Measurements from ENCODE around the gene BMP8A.
"Not testable (repeated sequence)": the region's sequence is repeated elsewhere in the genome, so short reads cannot be mapped to it uniquely, and the experiment has no call there.

Gene BMP8A

DNA sequence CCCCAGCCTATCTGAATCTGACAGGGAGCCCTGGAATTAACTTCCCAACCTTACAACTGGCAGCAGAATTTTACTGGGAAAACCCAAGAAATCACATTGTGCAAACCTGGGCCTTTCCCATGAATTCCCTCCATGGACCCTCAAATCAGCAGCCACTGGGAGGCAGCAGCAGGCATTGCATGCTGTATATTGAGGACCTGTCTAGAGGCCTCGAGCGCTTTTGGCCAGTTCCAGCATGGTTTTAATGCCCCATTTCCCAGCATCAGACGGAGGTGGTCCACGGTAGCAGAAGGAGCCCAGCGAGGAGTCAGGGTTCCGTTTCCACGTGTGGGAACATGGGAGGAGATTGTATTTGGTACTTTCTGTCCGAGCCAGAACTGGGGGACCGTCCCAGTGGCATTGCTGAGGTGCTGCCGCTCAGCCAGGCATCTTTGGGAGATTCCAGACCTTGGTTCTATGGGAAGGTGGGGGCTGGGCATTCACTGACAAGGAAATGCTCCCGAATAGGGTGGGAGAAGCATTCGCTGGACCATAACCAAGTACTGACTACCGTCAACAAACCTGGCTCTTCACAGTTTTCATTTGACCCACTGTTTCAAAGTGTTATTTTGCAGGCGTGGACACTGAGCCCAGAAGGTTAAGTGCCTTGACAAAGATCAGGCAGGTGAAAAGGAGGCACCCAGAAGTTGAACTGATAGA is 15.9 kb downstream of the BMP8A start:
- DNase-seq (ENCODE audit: low spot score), result no peak

DNA sequence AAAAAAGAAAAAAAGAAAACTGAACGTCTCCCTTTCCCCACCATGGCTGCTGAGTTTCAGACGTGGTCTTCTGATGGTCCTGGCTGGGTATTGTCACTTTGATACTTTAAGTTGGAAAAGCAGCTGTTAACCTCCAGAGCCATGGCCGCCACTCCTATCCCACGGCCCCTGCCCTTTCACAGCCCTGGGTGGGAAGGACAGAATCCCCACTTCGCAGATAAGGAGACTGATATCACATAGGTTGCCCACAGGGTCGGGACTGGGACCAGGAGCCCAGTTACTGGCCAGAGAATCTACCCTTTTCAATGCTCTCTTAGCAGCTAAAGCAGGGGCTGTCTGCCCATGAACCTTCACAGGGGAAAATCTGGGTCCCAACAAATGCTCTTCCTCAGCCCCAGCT is 16.8 kb downstream of the BMP8A start:
- no peak for DNase-seq (ENCODE audit: low spot score)

DNA sequence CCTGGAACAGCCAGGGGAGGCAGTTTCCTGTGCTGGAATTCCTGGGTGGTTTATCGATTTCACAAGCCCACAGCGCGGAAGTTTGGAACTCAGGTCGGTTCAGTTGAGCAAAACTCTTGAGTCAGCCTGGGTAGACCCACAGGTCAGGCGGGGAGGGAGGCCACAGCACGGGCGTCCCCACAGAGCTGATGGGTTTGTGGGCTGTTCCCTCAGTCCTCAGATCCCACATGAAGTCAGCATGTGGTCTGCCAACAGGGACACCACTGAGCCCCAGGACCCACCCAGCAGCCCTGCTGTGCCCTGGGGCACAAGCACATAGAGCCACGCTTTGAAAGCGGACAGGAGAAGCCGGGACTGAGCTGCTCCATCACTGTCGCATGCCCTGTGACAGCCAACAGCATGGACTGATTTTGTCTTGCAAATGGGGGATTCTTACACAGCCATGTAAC is 17.4 kb downstream of the BMP8A start:
- DNase-seq (ENCODE audit: low spot score), result no peak

DNA sequence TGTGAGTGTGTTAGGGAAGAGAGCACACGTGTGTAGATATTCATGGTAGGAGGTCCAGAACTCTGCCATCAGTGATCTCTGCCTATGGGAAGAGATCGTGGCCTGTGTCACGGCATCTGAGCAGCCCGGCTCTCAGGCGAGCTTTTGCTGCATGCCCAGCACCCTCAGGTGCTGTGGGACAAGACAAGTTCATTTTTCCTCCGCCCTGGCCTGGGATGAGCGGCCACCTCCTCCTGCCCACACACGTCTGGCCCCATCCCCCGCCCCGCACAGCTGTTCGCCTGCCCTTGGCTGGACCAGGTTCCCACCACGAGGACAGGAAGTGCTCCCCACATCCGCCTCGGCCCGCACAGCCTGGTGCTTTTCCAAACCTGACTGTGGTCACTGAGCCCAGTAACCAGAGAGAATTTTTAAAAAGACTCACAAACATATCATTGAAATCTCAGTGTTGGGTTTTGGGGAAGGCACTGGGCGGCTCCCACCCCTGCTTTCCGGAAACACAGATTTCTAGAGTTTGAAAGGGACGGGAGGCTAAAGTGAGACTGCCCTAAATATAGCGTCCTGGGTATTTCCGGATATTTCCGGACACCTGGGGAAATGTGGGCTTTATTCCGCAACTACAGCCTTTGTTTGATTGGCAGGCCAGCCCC is 18.0 kb downstream of the BMP8A start:
- no peak for DNase-seq (ENCODE audit: low spot score)

DNA sequence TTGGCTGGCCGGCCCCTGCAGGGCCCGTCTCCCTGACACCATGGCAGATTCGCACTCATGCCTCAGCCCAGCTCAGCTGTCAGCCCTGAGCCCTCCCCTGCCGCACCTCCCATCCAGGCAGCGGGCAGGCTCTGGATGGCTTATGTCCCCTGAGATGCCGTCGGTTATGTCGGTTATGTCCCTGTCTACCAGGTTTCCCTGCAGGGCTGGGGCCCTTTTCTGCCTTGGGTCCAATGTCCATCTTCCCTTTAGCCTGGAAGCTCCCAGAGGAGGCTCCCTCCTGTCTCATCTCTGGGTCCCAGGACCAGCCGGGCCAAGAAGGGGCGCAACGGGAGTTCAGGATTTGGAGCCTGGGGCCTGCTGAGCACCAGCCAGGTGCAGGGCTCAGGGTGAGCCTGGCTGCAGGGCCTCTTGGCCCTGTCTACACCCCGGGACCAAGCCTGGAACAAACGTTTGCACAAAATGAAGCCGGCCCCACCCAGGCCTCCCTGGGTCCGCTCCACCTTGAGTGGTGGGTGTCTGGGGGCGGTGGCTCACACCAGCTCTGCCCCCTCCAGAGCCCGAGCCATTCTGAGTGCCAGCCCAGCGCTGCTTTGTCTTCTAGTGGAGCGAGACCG is 19.2 kb downstream of the BMP8A start:
- DNase-seq (ENCODE audit: low spot score), result not testable (repeated sequence)

DNA sequence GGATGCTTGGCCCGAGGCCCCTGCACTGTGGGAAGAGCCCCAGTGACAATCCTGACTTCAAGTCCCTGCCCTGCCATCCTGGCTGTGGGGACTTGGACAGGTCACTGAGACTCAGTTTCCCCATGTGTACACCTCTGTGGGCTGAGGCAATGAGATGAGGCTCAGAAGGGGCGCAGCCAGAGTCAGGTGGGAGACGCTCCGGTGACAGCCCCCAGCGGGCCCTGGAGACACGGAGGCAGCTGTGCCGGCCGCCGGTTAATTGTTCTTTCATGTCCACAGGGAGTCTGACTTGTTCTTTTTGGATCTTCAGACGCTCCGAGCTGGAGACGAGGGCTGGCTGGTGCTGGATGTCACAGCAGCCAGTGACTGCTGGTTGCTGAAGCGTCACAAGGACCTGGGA is 20.0 kb downstream of the BMP8A start:
- not testable (repeated sequence) for DNase-seq (ENCODE audit: low spot score)

DNA sequence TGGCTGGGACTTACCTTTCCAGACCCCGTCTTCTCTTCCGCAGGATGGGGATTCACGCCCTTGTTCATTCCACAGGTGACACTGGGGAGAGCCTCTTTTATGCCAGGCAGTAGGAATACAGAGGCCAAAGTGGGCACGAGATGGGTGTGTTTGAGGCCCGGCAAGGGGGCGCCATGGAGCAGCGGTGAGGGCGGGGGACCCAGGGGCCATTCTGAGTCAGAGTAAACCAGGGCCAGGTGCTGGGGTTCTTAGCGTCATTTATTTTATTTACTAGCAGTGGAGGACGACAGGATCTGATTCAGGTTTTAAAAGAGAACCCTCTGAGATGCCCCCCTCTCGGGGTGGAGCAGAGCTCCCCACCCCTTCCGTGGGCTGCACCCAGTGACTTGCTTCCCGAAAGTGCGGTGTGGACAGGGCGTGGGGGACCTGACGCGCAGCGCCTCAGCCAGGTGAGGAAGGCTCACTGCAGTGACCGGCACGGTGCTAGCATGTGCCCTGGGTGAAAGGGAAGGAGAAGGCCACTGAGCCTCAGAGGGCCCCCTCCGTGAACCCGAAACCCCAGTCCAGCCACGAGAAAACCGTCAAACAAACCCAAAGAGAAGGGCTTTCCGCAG is 20.9 kb downstream of the BMP8A start:
- not testable (repeated sequence) for DNase-seq (ENCODE audit: low spot score)

DNA sequence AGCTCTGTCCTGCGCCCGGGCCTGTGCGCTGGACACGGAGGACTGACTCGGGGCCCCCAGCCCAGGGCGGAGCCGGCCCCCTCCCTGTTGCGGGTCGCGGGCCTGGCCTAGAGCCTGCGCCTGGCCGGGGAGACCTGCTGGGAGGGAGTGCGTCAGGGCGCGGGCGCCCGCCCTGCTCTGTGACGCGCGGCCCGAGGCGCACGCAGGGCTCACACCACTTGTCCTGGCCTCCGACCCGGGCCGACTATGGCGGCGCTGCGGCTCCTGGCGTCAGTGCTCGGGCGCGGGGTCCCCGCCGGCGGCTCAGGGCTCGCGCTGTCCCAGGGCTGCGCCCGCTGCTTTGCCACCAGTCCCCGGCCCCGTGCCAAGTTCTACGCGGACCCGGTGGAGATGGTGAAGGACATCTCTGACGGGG is 23.3 kb downstream of the BMP8A start:
- not testable (repeated sequence) for DNase-seq (ENCODE audit: low spot score)

DNA sequence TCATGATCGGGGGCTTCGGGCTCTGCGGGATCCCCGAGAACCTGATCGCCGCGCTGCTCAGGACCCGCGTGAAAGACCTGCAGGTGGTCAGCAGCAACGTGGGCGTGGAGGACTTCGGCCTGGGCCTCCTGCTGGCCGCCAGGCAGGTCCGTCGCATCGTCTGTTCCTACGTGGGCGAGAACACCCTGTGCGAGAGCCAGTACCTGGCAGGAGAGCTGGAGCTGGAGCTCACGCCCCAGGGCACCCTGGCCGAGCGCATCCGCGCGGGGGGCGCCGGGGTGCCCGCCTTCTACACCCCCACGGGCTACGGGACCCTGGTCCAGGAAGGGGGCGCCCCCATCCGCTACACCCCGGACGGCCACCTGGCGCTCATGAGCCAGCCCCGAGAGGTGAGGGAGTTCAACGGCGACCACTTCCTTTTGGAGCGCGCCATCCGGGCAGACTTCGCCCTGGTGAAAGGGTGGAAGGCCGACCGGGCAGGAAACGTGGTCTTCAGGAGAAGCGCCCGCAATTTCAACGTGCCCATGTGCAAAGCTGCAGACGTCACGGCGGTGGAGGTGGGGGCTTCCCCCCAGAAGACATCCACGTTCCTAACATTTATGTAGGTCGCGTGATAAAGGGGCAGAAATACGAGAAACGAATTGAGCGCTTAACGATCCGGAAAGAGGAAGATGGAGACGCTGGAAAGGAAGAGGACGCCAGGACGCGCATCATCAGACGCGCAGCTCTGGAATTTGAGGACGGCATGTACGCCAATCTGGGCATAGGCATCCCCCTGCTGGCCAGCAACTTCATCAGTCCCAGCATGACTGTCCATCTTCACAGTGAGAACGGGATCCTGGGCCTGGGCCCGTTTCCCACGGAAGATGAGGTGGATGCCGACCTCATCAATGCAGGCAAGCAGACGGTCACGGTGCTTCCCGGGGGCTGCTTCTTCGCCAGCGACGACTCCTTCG is 24.0 kb downstream of the BMP8A start:
- not testable (repeated sequence) for DNase-seq (ENCODE audit: low spot score)

DNA sequence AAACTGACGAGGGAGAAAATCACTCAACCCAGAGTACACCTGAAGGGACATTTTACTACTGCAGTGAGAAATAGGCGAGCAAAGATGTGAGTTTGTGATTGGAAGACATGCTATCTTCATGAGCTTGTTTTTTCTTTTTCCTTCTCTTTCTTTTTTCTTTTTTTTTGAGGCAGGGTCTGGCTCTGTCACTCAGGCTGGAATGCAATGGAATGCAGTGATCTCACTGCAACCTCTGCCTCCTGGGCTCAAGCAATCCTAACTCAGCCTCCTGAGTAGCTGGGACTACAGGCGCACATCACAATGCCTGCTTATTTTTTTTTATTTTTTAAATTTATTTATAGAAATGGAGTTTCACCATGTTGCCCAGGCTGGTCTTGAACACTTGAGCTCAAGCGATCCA is 25.4 kb downstream of the BMP8A start:
- not testable (repeated sequence) for DNase-seq (ENCODE audit: low spot score)

DNA sequence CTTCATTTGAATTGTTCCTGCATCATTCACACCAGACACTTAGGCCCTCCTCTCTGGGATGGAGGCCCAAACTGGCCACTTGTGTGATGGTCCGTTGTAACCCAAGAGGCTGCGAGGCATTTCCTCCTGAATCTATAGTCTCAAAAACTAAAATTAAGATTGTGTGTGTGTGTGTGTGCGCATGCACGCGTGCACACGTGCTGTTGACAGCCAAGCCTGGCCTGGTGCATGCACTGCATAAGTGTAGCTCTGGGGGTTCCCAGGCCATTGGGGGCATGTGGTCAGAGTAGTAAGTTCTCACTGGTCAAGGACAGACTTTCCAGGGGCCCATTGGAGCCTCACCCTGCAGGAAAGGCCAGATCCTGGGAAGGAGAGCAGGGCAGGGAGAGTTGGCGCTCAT is 26.5 kb downstream of the BMP8A start:
- DNase-seq (ENCODE audit: low spot score), result not testable (repeated sequence)

DNA sequence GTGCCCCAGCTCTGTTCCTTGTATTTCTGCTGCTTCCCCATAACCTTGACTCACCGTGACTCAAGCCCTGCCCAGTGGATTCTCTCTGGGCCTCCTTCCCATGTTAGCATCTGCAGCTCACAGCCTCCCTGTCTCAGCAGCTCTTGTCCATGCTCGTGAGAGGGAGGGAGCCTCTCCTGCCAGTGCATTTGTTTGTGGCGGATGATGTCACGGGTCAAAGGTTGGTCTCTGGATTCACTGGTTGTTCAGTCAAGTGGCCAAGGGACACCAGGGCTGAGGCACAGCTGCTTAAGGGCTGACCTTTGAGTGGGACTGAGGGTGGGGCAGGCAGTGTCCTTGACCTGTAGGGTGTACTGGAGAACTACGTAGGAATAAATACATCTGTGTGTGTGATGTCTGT is 27.9 kb downstream of the BMP8A start:
- not testable (repeated sequence) for DNase-seq (ENCODE audit: low spot score)

DNA sequence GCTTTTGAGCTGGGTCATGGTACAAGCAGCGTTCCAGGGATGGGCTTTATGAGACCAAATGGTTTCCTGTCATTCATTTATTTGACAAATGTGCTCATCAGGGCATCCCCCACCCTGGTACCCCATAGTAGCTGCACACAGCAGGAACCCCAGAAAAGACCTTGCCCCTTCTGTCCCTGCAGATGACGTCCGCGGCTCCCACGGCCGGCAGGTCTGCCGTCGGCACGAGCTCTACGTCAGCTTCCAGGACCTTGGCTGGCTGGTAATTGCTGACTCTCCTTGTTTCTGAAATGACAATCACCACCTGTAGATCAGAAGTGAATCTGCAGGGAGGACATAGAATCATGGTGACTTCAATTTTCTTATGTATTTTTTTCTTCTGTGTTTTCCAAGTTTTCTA is 30.8 kb downstream of the BMP8A start:
- not testable (repeated sequence) for DNase-seq (ENCODE audit: low spot score)

DNA sequence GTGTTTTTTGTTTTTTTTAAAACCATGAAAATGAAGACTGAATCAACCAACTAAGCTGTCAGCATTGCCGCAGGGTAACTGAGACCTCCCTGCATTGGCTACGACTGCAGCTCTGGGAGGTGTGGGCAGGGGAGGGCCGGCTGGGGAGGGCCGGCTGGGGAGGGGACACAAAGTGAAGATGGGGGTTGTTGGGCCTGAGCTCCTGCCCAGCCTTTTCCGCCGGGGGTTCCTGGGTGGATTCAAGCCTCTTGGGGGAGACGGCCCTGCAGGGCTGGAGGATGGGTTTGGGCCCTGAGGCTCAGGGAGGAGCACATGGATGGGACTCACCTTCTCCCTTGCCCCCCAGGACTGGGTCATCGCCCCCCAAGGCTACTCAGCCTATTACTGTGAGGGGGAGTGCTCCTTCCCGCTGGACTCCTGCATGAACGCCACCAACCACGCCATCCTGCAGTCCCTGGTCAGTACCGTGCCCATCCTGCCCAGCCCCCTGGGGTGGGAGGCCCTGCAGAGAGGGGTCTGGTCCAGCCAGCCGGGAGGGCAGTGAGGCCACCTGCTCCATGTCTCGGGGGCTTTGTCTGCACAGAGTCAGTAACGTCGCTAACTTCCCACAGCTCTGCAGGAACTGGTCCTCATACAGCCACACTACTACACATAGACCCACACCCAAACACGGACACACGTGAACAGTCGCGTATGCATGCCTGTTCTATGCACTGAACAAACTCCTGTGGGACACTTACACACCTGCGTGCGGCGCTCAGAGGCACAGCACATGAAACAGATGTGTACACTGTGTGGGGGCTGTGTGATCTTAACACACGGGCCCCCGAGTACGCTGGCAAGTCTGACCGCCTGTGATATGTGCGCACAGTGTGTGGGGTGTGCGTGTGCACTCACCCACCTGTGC is 31.5 kb downstream of the BMP8A start:
- no peak for DNase-seq (ENCODE audit: low spot score)

DNA sequence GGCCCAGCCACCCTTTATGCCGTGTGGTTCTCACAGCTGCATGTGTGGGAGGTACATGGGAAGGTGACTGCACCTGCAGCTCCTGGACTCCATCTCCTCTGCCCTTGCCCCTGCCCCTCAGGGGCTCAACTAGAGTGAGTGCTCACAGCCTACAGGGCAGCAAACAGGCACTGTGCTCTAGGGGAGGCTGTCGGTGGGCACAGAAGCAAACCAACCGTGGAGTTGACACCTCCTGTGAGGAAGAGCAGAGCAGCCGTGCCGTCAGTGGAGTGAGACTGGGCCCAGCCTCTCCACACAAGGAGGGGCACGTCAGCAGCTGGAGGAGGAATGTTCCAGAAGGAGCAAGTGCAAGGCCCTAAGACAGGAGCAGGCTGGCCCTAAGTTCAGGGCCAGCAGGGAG is 32.7 kb downstream of the BMP8A start:
- DNase-seq (ENCODE audit: low spot score), result no peak

DNA sequence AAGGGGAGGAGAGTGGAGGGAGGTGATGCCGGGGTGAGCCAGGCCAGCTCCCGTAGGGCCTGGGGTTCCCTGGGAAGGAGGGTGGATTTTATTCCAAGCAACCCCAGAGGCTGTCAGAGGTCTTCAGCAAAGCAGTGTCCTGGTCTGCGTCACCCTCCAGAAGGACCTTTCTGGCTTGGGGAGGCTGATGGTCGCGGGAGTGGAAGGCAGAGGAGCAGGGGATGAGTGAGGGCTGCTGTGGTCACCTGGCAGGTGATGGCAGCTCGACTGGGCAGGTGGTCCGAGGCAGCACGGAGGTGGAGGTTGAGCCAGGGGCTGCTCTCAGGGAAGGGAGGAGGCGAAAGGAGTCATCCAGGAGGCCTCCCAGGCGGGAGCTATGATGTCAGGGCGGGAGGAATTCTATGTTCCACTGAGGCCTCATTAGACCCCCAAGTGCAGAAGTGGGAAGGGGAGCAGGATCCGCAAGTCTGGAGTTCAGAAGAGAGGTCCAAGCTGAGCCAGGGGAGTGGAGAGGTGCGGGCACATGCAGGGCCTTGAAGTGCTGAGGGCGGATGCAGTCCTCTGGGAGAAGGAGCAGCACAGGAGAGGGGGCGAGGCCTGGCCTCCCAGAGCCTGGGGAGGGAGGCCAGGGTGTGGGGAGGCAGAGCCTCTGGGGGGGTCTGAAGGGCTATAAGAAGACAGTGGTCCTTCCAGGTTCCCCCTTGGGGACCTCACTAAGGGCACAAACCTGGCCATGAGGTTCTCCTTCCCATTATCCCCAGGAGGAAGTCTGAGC is 33.3 kb downstream of the BMP8A start:
- DNase-seq (ENCODE audit: low spot score), result no peak

DNA sequence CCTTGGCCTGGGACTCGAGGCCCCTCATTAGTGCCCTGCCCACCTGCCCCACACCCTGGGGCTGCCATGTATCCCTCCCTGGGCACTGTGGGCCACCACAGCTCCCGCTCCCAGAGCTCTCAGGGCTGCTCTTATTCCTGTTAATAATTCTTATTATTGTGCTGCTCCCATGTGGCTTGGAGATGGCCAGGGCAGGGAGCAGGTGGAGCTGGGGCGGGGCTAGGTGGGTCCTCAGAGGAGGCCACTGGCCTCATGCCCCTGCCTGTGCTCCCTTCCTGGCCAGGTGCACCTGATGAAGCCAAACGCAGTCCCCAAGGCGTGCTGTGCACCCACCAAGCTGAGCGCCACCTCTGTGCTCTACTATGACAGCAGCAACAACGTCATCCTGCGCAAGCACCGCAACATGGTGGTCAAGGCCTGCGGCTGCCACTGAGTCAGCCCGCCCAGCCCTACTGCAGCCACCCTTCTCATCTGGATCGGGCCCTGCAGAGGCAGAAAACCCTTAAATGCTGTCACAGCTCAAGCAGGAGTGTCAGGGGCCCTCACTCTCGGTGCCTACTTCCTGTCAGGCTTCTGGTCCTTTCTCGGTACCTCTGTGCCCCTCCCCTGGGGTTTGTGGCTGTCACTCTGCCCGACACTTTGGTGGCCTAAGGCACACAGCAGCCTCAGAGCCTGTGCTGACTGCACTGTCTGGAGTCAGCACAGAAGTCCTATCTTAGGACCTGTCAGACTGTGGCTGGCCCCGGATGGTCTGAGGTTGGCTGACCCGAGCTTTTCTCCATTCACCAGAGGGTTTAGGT is 34.1 kb downstream of the BMP8A start:
- DNase-seq (ENCODE audit: low spot score), result peak; percentile 61

DNA sequence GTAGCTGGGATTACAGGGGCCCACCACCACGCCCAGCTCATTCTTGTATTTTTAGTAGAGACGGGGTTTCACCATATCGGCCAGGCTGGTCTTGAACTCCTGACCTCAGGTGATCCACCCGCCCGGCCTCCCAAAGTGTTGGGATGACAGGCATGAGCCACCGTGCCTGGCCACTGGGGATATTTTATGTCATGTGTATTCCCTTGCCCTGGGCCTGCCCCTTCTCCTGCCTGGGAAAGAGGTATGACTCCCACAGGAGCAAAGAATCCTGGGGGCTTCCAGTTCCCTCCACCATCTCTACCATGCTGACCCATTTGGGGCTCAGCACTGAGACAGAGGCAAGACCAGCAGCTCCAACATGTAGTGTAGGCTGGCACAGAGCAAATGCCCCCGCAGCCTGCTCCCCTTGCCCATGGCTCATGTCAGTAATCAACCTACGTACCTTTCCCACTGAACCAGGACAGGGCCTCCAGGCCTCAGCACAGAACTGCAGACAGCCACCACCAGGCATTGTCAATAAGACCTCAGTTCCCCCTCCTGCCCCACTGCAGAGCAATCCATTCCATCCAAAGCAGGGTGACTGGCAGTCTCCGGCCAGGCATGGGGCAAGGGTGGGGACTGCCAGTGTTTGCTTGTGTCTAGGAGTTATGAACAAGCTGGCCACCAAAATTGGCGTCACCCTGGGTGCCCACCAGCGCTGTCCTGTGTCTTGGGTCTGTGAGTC is 35.2 kb downstream of the BMP8A start:
- no peak for DNase-seq (ENCODE audit: low spot score)
